ENCODE results near the gene NPSR1.
"Not testable (repeated sequence)": the region's sequence is repeated elsewhere in the genome, so short reads cannot be mapped to it uniquely, and the experiment has no call there.

DNA sequence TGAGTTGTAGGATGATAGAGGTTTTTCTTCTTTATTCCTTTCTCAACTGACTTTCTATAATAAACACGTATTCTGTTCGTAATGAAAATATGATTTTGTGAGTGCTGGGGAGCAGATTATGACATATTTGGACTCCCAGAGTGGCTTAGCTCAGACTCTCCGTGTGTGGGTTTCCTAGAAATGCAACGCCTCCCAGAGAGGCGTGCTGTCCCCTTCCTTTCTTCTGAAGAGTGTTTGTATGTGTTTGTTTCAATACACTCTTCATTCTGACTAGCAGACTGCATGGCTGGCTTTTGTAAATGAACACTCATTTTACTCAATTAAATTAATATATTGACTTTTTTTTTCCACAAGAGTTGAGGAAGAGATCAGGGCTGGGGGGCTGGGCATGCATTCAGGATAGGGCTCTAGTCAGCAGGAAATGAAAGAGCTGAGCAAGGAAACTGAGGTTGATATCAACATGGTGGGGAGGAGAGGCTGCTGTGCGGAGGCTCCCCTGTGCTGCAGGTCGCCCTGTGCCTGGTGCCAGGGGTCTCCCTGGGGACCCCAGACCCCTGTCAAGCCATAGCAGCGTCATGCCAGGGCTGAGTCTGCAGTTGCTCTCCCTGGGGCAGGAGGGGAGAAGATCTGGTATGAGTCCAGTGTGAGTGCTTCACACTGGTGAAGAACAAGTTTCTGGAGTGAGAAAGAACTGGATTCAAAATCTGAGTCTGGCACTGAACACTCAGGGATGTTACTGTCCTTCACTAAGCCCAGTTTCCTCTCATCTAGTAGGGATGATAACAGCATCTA, 221.1 kb downstream of the NPSR1 start:
- not testable (repeated sequence) for TF ChIP-seq LEF1 (IDR thresholded peaks at IDR 0.05; ENCODE audit: borderline replicate concordance); NFRKB (IDR thresholded peaks at IDR 0.05); SUZ12 (IDR thresholded peaks at IDR 0.05); BHLHE40 (IDR thresholded peaks at IDR 0.05; ENCODE audit: borderline replicate concordance); SP1 (IDR thresholded peaks at IDR 0.05); ZNF384 (IDR thresholded peaks at IDR 0.05); FOXM1 (IDR thresholded peaks at IDR 0.05; ENCODE audit: borderline replicate concordance)
